ENCODE data around the gene RAF1.

- TF ChIP-seq, protein P1, sequence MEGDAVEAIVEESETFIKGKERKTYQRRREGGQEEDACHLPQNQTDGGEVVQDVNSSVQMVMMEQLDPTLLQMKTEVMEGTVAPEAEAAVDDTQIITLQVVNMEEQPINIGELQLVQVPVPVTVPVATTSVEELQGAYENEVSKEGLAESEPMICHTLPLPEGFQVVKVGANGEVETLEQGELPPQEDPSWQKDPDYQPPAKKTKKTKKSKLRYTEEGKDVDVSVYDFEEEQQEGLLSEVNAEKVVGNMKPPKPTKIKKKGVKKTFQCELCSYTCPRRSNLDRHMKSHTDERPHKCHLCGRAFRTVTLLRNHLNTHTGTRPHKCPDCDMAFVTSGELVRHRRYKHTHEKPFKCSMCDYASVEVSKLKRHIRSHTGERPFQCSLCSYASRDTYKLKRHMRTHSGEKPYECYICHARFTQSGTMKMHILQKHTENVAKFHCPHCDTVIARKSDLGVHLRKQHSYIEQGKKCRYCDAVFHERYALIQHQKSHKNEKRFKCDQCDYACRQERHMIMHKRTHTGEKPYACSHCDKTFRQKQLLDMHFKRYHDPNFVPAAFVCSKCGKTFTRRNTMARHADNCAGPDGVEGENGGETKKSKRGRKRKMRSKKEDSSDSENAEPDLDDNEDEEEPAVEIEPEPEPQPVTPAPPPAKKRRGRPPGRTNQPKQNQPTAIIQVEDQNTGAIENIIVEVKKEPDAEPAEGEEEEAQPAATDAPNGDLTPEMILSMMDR (IDR thresholded peaks at IDR 0.05): no peak
- no peak for TF ChIP-seq POLR2A (IDR thresholded peaks at IDR 0.05)
Observed at GRCh38 chr3:12615266-12615665, 48.7 kb downstream of the RAF1 start.
